ENCODE results near the gene MYOG.

DNA sequence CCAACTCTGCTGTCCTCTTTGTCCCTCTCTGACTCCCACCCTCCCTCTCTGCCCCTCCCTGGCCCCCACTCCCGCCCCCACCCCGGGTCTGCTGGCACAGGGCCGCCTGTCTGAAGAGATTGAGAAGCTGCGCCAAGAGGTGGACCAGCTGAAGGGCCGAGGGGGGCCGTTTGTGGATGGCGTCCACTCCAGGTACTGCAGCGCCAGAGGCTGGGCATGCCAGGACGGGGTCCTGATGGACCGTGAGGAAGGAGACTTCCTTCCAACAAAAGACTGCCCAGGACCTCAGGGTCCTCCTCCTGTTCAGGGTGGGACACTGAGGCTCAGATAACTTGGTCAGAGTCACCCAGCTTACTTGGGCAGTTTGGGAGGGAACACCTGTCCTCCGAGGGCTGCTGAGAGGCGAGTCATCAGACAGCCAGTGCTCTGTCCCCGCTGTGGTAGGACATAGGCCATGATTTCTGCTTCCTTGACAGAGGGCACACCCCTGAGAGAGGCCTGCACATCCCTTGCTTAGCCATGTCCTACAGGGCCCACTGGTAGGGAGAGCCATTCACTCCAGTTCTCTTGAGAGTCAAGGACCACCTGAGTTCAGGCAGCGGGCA is 36.1 kb downstream of the MYOG start:
- TF ChIP-seq, protein P1, sequence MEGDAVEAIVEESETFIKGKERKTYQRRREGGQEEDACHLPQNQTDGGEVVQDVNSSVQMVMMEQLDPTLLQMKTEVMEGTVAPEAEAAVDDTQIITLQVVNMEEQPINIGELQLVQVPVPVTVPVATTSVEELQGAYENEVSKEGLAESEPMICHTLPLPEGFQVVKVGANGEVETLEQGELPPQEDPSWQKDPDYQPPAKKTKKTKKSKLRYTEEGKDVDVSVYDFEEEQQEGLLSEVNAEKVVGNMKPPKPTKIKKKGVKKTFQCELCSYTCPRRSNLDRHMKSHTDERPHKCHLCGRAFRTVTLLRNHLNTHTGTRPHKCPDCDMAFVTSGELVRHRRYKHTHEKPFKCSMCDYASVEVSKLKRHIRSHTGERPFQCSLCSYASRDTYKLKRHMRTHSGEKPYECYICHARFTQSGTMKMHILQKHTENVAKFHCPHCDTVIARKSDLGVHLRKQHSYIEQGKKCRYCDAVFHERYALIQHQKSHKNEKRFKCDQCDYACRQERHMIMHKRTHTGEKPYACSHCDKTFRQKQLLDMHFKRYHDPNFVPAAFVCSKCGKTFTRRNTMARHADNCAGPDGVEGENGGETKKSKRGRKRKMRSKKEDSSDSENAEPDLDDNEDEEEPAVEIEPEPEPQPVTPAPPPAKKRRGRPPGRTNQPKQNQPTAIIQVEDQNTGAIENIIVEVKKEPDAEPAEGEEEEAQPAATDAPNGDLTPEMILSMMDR (IDR thresholded peaks at IDR 0.05), result no peak
- TF ChIP-seq EZH2 (IDR thresholded peaks at IDR 0.05; ENCODE audit: borderline replicate concordance, insufficient read depth, low read depth, low read length, poor library complexity, severe bottlenecking), result no peak
